GM18868 (cell line): ENCODE results near the gene GALNT18.

Experiments
- ATAC-seq: cut with Tn5 transposase; IDR thresholded peaks from one replicate; pipeline ENCODE4 v1.9.1; 2021; ENCODE audit warnings: mild to moderate bottlenecking, moderate library complexity; ENCODE audit not compliant: unreplicated experiment

Gene GALNT18

DNA sequence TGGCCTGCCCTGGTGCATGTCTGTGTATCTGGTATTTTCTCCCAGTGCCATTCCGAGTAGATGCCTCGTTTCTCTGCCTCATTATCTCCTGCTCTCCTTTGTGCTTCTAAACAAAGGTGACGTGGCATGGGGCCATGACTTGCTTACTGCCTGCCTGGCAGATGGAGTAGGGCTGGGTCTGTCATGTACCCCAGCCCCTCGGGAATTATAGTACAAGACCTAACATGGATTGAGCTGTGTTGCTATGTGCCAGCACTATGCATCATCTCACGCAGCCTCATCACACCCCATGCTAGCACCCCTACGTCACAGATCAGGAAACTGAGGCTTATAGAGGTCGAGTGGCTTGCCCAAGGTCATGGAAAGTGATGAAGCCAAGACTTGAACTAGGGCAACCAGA is 88.1 kb downstream of the GALNT18 start:
- no peak for ATAC-seq

DNA sequence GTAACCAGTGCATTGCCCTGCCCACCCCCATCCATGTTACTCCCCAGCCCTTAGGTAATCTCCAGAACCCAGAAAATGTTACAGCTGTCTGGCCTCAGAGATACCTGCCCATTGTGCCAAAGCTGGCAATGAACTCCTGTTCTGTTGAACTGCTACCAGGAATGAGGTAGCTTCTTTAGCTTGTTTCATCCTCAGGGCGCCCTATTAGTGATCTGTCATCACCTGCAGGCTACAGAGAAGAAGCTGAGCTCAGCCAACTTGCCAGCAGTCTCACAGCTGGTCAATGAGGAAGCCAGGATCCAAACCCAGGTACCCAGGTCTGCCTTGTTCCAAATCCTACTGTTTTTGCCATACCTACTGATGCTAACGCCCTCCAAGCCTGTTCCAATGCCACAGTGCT is 88.7 kb downstream of the GALNT18 start:
- ATAC-seq, result no peak

GRCh38 chr11:11532574-11532973 is 89.2 kb downstream of the GALNT18 start:
- no peak for ATAC-seq

GRCh38 chr11:11531131-11531908 is 90.5 kb downstream of the GALNT18 start:
- no peak for ATAC-seq

DNA sequence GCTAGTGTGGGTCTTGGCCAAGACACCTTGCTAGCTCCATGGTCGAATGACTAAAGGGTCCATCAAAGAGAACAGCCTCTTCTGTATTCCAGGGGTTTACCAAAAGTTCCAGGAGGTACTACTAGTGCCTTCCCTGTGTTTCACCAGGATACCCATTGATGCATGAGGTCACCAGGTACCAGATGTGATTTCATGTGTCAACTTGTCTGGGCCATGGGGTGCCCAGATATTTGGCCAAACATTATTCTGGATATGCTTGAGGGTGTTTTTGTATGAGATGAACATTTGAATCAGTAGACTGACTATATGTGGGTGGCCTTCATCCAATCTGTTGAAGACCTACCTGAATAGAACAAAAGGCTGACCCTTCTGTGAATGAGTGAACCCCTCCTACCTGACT is 92.8 kb downstream of the GALNT18 start:
- no peak for ATAC-seq

DNA sequence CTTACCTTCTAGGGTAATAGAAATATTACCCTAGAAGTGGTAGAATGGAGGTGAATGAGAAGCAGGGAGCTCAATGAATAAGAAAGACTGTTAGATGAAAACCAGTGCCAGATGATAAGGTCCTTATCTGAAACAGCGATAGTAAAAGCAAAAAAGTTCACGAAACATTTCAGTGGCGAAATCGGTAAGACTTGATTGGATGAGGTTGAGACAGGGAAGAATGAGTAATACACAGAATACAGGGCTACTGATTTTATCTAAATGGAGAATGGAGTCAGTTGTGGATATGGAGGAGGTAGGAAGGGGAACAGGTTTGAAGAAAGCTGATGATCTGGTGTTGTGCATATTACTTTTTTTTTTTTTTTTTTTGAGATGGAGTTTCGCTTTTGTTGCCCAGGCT is 96.5 kb downstream of the GALNT18 start:
- ATAC-seq, result no peak

- no peak for ATAC-seq
Observed at GRCh38 chr11:11524436-11525061, 97.3 kb downstream of the GALNT18 start.

GRCh38 chr11:11522591-11522990 is 99.2 kb downstream of the GALNT18 start:
- ATAC-seq, result no peak

DNA sequence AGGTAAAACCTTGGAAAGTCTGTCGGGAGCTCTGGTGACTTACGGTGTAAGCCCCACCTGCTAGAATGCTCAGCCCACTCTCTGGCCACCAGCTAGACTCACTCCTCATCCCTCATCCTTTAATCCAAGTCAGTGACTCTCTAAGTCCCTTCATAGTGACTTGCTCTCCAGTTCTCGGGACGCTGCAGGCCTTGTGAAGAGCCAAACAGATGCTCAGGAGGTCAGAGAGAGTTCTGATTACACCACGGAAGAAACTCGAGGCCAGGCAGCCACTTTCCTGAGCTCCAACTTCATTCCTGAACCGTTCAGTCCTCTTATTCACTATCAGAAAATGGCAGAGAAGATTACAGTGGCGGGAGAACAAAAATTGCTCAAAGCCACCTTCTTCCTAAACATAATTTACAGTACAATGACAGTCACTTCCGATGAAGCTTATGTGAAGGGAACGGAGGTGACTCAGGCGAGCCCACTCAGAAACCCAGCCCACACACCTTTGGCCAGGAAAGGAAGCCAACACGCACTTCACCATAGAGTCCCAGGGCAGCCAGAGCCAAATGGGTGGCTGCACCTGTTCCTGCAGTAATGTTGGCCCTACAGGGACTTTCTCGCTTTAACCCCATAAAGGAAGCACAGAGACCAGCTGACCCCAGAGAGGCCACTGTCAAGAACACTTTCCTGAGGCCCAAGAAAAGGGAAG is 100.4 kb downstream of the GALNT18 start:
- no peak for ATAC-seq

- ATAC-seq, result no peak
Observed at GRCh38 chr11:11520231-11521015, 101.4 kb downstream of the GALNT18 start.

GRCh38 chr11:11519184-11519583 is 102.6 kb downstream of the GALNT18 start:
- ATAC-seq, result no peak

DNA sequence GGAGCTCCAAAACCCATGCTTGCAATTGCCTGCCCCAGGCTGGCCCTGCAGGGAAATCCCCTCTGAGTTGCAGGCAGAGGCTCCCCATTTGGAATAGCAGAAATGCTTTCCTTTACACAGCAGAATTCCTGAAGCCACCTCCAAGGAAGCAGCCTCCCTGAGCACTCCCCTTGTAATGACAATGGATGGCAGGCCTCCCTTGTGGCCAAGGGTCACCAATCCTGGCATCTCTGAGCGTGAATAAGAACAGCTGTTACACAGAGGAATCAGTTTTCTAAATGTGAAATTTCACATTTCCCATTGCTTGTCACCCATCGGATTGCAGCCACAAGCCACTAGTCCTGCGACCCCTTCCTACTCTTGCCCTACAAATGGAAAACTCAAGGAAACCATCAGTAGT is 107.6 kb downstream of the GALNT18 start:
- no peak for ATAC-seq

GRCh38 chr11:11513422-11513821 is 108.4 kb downstream of the GALNT18 start:
- no peak for ATAC-seq

DNA sequence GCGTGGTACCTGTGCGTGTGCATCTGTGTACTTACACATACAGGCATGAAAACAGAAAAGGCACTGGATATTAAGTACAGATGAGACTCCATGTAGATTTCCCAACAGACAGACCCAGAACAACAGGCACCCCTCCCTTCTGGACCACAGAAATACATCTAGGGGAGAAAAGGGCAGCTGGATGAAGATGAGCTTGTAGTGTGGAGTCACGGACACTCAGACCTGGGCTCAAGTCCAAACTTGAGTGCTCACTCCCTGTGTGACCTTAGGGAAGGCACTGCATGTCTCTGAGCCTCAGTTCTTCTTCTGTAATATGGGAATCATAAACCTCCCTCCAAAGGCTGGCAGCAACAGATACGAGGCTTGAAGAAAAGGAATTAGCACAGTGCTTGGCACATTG is 108.9 kb downstream of the GALNT18 start:
- ATAC-seq, result no peak

- no peak for ATAC-seq
Observed at GRCh38 chr11:11512502-11512901, 109.3 kb downstream of the GALNT18 start.

DNA sequence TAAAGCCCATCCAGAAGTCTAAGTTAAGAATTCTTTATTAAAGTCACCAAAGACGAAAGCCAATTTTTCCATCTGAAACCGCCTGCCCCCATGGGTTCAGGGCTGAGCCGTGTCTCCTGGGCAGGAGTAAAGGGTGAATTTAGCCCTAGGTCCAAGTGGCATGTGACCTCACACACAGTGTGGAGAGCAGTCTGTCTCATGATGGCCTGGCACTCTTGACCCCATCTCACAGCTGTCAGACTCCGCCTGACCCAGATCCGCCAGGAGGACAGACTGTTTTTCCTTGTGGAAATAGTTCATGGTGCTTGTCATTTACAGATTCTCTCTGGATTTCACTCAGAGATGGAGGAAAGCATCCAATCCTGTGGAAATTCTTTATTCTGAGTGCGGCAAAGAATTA is 109.7 kb downstream of the GALNT18 start:
- ATAC-seq, result no peak

- no peak for ATAC-seq
Observed at GRCh38 chr11:11510939-11511338, 110.9 kb downstream of the GALNT18 start.

GRCh38 chr11:11505692-11506091 is 116.1 kb downstream of the GALNT18 start:
- ATAC-seq, result no peak

DNA sequence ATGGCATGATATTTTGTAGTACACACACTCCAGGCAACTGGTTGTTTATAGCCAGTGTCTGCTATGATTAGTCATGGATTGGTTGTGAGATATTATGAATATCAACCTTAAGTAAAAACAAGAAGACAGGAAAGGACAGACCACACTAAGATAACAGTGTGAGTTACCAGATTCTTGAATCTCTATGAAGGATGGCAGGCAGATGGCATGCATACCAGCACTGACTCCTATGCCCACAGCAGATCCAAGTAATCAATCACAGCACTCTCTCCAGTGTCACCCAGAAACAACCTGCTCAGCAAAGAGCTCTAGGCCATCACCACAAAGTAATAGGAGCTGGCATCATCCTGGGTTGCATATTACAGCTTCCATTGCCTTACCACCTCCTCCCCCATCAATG is 116.6 kb downstream of the GALNT18 start:
- ATAC-seq, result no peak

- no peak for ATAC-seq
Observed at GRCh38 chr11:11504071-11504470, 117.7 kb downstream of the GALNT18 start.

DNA sequence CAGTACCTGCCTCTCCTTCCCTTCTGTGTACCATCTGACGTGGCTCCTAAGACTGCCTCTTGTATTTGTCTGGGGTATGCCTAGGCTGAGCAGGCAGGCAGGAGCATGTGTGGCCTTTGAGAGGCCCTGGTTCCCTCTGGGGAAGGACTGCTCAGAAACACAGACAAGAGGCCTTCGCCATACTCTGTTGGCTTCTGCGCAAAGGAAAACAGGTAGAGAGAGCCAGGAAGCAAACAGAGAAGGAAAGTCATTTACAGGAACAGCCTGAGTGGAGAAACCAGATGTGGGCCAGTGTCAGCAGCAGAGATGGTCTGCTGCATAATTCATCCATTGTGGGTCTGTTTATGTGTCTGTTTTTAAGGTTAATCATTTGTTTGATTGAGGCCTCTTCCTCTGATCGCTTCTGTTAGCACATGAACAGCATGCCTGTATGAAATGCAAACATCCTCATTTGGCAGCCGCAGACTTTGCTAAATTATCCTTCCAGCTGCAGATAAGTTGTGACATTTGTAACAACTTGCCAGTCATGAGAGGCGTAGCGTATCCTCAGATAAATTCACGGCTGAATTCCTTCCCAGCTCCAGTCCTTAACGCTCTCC is 119.4 kb downstream of the GALNT18 start:
- ATAC-seq, result no peak
